OCI-LY3 (cell line): ENCODE measurements around the gene INCA1.

Experiments used
- CTCF ChIP-seq: fragments of 200-600, 300-600 bp; sonication (generic); IDR thresholded peaks from 2 replicates; pipeline ENCODE4 v1.5.1; 2014; ENCODE audit warnings: antibody characterized with exemption, low read length, low read depth
- EZH2phosphoT487 ChIP-seq: fragments of 200-600 bp; shearing (Covaris generic); IDR thresholded peaks from 2 replicates; pipeline ENCODE4 v1.6.1; 2018; ENCODE audit warnings: antibody characterized with exemption, mixed run types, low read depth

- TF ChIP-seq CTCF (no peak), EZH2phosphoT487 (no peak)
These were observed 25.0 kb downstream of the INCA1 start for GRCh38 chr17:4972322-4972721.
